Inflammatory macrophage (primary cell): Measurements from ENCODE around the gene UBE2C.
"Not testable (repeated sequence)": the region's sequence is repeated elsewhere in the genome, so short reads cannot be mapped to it uniquely, and the experiment has no call there.

ENCODE experiments used
- DNase-seq, 2 donors: peaks; one replicate each; pipeline ENCODE4 v3.0.0-alpha.2; 2020 to 2022

UBE2C gene

DNA sequence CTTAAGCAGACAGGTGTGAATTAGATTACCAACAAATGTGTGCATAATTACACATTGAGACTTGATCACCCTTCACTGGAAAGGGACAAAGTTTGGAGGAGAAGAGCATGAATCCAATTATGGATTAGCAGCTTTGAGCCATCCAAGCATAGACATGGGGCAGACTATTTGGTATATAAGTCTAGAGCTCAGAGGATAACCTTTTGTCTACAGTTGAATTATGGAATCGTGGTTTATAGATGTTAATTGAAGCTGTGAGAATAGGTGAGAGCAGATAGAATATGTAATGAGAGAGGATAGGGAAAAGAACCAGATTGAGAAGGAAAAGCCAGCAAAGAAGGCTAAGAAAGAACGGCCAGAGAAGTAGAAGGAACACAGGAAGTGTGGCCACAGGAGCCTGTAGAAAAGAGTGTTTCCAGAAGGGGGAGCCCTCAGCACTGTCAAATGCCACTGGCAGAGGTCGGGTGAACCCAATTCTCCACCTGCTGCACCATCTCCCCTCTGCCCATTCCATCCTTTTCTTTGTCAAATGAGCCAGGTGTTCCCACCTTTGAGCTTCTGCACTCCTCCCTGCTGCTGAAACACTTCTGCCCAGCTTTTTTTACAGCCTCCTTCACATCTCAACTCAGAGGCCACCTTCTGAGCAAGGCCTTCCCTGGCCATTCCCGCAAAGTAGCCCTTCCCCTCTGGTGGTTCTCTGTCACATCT lies 13.4 kb upstream of the UBE2C start:
- DNase-seq = peak; percentile 56 to 65

DNA sequence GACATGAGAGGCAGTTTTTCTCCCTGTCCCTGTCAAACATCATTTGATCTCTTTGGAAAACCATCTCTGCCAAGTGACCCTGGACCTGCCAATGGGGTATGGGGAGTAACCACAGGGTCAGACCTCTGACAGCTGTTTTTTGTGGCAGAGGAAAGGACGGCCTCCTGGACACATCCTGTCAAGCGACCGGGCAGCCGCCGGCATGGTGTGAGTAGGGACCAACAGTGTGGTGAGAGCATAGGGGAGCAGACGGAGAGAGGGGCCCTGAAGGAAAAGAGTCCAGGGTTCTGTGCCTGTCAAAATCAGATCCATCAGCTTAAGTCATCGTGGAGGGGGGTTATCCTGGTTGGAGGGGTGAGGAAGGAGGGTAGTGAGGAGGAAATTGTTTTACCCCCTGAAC lies 10.6 kb upstream of the UBE2C start:
- DNase-seq = no peak

DNA sequence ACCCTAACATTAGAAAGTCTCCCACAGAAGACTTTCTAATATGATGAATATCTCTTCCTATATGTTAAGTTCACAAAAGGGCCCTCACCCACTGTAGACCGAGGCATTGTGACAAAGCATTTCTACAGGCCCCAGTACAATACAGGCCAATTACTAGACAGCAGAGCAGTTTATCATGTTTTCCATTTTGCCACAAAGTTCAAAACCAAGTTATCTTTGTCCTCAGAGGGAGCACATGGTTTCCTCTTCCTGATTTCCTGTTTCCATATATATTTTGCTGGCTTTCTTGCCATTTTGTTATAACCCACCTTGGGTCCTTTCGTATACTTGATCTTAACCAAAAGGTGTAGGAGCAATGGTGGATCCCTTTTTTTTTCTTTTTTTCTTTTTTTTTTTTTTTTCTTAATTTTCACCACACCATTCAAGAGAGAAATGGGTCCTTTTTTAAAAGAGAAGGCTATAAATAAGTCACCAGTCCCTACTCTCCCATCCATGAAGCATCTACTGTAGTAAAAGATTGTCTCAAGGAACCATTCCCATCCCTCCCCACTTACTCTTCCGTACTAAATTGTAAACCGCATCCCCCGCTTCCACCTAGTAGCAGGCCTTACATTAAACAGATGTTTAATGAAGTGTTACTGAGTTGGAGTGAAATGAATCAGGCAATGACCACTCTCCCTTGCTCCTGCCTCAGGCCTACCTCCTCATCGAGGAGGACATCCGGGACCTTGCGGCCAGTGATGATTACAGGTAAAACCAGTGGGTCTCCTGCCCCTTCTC lies 2.1 kb upstream of the UBE2C start:
- DNase-seq = no peak

DNA sequence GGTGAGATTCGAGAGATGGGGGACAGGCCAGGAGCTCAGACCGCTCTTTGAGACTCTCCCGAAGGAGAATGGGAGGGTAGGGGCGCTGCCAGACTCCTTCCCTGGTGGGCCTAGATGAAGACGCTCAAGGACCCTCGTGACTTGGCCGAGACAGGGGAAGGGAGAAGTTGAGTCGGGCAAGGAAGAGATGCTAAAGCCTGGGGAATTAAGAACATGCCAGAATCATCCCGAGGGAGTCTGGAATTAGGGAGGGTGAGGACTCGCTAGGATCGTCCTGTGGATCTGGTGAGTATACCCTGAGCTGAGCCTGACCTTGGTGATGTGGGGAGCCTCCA lies 529 bp downstream of the UBE2C start:
- peak in 1 of 2 donors; percentile 5 for DNase-seq

DNA sequence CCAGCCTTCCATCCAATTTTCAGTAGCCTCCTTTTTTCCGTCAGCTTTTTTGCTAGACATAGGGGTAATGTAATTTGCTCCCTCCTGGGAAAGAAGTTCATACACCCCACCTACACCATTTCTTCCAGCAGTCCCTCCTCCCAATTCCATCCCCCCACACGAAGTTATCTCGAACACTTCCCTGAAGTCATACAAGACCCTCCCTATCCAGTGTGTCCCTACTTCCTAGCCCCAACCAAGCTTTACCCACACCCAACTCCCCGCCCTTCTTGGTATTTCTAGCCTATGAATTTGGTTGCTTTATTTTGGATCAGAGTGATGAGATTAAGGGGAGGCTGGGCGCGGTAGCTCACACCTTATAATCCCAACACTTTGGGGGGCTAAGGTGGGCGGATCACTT lies 1.0 kb downstream of the UBE2C start:
- DNase-seq = no peak

DNA sequence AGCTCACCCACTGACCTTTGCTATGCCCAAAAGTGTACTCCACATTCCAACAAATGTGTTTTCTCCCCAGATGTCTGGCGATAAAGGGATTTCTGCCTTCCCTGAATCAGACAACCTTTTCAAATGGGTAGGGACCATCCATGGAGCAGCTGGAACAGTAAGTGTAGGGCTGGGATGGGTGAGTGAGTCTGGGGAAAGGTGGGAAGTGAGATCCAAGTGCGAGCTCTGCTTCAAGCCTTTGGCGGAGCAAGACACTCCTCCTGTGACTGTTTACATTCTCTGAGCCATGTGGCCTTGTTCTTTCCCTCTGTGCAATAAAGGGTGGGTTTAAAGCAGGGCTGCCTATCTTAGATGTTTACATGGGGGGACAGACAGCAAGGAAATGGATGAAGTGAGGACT lies 1.9 kb downstream of the UBE2C start:
- no peak for DNase-seq

DNA sequence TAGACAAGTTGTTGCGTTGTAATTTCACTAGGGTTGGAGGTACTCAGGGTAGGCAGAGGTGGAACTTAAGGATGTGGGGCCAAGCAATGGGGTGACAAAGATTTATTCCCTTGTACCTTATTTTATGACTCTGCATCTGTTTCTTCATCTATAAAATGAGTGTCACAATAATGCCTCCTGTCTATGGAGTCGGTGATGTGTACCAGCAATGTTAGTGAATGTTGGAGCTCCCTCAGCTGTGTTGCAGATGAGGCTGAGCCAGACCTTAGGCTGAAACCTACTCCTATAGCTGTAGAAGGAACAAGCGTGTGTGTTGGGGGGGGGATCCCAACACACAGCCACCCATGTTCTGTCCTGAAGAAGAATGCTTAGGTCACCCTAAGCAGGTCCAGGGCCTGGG lies 4.5 kb downstream of the UBE2C start:
- no peak for DNase-seq

DNA sequence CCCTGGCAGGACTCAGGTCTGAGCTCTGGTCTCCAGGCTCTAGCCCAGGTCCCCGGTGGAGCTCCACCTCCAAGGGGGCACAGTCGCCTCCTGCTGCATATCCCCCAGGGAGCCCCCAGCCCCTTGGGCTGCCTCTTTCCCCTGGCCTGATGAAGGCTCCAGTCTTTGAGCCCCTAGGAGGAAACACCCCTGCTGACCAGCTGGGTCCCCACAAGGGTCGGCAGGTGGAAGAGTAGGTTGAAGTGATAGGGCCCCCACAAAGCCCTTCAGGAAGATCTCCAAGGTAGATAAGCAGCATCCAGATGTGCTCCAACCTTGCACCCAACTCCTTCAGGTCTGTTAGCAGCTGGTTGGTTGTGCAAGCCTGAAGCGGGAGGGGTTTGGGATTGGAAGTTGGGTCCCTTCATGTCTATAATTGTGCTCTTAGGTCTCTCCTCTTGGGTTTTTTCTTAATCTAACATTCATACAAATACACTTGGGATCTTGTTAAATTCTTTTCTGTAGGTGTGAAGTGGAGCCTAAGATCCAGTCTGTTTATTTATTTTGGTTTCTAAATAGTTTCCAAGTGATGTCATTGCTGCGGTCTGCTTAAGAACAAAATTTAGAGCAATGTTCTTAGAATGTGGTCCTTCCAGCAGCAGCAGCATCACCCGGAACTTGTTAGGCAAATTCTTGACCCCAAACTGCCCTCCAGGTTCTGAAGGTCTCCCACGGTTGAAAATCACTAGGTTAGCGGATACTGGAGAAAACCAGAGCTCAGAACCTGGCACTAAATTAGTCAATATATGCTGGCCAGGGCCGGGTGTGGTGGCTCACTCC lies 5.1 kb downstream of the UBE2C start:
- DNase-seq = no peak

DNA sequence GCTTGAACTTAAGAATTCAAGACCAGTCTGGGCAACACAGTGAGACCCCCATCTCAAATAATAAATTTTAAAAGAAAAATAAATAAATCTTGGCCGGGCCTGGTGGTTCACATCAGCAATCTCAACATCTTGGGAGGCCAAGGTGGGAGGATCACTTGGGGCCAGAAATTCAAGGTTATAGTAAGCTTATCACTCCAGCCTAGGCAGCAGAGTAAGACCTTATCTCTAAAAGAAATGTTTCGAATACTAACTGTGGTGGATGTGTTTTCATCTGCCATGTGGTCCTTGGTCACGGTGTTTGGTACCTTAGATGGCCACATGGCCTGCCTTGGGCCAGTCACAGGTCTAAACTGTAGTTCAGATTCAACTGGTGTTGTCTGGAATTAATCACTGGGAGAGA lies 5.8 kb downstream of the UBE2C start:
- no peak for DNase-seq

DNA sequence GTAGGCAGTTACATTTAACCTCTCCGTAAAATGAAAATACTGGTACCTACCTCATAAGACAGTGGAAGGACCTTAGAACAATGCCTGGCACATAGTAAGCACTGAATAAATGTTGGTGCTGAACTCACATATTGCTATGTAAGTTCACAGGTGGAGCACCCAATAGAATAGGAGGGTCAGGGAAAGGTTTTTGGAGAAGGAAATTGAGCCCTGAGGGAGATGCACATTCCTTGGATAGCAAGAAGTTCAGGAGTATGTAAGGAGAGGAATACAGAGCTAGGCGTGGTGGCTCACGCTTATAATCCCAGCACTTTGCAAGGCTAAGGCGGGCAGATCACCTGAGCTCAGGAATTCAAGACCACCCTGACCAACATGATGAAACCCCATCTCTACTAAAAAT lies 7.0 kb downstream of the UBE2C start:
- no peak for DNase-seq

DNA sequence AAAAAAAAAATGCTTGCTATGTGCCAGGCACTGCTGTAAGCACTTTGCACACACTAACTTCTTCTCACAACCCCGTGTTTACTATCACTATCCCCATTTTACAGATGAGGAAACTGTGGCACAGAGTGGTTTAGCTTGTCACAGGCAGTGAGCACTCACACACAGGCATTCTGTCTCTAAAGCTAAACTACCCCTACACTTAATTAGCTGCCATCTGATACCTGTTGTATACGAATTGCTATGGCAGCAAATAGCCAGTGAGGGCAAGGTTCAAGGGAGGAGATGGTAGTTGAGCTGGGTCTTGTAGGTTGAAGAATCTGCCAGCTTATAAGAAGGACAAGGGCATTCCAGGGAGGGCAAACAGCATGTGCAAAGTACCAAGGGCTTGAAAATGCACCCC lies 9.5 kb downstream of the UBE2C start:
- DNase-seq = no peak

DNA sequence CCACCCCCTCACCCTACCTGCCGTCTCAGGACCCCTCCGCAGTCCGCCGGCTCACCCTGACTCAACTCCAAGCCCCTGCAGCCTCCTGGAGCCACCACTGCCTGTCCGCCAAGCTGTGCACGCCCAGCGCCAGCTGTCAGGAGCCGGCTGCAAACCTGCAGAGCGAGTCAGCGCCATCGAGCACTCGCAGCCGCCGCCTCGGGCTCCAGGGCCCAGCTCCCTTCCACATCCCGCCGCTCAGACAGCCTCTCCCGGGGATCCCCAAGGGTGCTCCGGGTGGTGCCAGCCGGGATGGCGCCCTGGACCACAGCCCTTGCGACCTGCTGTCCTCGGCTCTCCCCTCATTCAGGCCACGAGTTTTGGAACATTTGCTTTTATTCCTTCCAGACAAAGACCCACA lies 10.4 kb downstream of the UBE2C start:
- DNase-seq = no peak

DNA sequence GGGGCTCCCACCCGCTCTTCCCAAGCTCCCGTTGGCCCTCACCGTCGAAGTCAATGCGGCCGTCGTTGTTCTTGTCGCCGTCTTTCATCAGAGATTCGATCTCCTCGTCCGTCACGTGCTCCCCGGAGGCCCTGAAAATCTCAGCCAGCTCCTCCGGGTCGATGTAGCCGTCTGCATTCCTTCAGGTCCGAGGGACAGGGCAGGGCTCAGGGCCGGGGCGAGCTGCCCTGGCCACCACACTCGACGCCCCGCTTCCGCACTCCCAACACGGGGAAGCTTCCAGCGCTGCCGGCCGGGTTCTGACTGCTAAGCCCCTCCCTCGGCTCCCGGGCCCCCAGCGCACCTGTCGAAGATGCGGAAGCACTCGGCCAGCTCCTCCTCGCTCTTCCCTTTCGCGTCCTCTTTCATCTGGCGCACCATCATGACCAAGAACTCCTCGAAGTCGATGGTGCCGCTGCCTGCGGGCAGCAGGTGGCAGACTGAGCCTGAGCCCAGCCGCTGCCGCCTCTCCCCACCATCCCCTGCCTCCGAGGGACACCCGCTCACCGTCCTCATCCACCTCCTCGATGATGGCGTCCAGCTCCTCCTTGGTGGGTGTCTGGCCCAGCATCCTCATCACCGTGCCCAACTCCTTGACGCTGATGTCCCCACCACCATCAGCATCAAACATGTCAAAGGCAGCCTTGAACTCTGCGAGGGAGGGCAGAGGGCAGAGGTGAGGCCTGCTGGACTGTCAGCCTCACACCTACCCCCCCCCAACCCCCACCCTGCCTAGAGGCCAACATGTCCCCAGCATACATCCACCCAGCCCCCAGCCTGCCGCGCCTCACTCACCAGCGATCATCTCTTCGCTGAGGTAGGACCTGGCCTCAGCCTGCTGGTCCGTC lies 11.7 kb downstream of the UBE2C start:
- DNase-seq = peak; percentile 11 to 37

DNA sequence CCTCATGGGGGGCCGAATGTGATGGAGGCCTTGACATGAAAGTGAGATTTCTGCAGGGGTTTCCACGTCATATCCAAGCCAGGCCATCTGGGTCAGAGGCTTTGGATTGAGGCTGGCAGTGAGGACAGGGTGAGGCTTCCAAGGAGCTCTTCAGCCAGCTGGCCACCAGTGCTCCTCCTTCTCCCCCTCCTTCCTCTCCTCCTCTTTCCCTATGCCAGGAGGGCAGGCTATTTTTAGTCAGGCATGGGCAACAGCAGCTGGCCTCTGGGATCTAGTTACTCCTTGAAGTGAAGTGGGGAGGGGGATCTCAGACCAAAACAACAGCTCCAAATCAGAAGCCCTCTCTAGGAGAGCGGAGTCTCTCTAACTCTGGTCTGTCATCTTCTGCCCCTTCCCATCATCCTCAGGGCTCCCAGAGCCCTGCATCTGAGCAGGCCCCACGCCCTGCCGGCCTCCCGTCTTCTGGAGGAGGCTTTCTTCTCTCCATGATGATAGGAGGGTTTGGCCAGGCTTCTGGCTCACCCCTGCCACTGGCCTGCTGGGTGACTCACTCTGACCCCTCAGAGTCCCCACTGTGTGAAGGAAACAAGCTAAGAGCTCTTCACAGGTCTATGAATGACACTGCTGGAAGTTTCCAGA lies 14.1 kb downstream of the UBE2C start:
- DNase-seq = no peak

DNA sequence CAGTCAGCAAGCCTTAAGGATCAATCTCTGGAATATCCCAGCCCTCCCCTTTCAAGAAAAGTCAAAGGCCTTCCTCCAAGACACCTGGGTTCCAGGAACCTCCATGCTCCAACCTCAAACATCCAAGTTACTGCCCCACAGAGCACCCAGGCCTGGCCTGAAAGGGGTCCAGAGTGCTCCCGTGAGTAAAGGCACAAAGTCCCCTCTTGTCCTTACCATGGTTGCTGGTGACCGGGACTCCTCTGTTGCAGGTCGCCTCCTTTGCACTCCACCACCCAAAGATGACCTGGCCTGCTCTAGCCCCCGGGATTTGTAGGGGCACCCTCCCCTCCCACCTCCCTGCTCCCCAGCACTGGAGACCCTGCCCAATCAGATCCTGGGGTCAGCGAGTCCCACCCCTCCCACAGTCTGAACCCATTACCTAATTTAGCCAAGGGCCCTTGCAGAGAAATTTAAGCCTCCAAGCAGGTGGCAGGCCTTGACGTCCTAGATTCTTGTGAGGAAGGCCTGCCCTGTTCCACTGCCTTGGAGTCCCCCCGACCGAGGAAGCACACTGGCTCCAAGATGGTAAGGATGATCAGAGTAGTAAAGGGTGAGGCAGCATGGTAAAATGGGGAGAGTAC lies 14.7 kb downstream of the UBE2C start, which contains the start of gene TNNC2:
Gene TNNC2 (minus strand): TSS at position 283 of the 623 bp plus-strand sequence. CDS start 64 bp downstream, at position 219.
- no peak for DNase-seq

DNA sequence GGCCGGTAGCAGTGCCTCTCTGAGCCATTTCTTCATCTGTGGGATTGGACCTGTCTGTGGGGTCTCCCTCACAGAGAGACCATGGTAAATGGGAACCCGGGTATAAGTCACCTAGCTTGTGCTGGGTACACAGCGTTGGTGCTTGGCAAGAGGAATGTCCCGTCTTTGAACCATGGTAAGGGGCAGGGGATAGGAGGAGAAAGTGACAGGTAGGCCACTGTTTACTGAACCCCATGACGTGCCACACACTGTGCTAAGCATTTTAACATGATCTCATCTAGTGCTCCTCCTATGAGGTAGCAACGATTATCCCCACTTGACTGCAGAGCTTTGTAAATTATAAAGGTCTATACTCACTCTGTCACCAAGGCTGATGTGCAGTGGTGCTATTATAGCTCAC lies 15.3 kb downstream of the UBE2C start:
- no peak for DNase-seq

DNA sequence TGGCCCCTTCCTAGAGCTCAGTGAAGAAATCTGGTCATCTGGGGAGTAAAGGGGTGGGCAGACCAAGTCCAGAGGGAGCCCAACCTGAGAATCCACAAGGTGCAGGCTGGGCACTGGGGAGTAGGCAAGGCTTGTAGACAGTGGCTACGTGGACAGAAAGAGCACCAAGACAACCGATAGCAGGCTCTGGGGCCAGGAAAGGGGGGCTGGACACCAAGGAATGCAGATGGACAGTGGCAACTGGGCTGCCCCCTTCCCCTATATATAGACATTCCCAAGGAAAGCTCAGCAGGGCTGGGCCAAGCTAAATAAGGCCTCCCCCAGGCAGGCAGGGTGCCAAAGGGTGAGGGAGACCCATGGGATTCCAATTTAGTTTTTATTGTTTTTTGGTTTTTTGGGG lies 16.1 kb downstream of the UBE2C start:
- no peak for DNase-seq

DNA sequence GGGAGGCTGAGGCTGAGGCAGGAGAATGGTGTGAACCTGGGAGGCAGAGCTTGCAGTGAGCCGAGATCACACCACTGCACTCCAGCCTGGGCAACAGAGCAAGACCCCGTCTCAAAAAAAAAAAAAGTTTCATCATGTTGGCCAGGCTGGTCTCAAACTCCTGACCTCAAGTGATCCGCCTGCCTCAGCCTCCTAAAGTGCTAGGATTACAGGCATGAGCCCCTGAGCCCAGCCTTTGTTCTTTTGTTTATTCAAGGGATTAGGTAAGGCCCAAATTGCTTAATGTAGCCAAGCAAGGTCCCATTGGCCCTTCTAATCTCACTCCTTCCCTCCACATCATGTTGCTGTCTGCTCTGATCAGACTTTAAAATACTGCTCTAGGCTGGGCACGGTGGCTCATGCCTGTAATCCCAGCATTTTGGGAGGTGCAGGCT lies 17.2 kb downstream of the UBE2C start:
- not testable (repeated sequence) for DNase-seq

DNA sequence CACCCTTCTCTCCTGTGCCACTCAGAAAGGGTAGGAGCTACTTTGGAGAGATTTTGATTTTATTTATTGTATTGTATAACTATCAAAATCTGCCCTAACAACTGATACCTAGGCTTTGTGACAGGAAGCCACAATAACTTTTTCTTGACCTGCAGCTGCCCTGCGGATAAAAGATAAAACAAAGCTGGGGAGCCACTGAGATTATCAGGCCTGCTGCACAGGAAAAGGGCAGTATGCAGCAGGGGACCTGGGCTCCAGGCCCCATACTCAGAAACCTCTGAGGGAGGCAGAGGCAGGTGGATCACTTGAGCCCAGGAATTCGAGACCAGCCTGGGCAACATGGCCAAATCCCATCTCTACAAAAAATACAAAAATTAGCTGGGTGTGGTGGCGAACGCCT lies 20.2 kb downstream of the UBE2C start:
- DNase-seq = no peak

DNA sequence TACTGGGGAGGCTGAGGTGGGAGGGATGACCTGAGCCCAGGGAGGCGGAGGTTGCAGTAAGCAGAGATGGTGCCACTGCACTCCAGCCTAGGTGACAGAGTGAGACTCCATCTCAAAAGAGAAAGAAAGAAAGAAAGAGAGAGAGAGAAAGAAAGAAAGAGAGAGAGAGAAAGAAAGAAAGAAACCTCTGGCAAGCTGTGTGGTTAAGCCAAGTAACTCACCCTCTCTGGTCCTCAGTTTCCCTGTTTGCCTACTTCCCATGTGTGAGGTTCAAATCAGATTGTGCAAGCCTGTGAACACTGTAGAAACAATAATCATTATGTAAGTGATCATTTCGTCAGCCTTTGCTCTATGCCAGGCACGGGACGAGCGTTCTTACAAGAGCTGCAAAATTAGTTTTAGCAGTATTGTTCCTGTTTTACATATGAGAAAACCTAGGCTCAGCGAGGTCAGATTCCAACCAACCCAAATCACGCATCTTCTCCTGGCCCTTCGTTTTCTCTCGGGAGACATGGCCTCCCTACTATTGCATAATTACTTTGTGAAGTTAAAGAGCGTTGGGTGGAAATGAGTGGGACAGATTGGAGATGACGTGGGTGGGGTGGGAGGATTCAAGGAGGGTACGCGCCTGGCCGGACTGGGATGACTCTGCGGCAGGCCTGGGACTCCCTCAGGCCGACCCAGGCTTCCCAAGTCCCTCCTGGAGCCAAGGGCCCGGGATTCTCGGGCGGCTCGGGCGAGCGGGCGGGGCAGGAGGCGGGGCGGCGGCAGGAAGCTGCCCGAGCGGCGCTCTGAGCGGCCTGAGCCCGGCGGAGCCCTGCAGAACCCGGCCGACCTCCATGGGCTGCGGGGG lies 20.8 kb downstream of the UBE2C start, which contains the start of gene SNX21:
Gene SNX21 (plus strand): TSS at position 770 of the 853 bp plus-strand sequence. CDS start 121 bp downstream, outside the sequence.
- DNase-seq = peak; percentile 90 to 98
